Ishikawa (cell line): ENCODE measurements around the gene RPL10A.

ENCODE experiments used
- CEBPB ChIP-seq: IDR thresholded peaks from 2 replicates; pipeline ENCODE4 v1.6.1; 2012
- CREB1 ChIP-seq: IDR thresholded peaks from 2 replicates; pipeline ENCODE4 v1.6.1; 2012; ENCODE audit warnings: low read depth
- EGR1 ChIP-seq: IDR thresholded peaks from 2 replicates; pipeline ENCODE4 v1.6.1; 2012
- EP300 ChIP-seq: IDR thresholded peaks from 2 replicates; pipeline ENCODE4 v1.6.1; 2012; ENCODE audit warnings: borderline replicate concordance
- FOXM1 ChIP-seq: IDR thresholded peaks from 2 replicates; pipeline ENCODE4 v1.6.1; 2012; ENCODE audit warnings: low read depth, borderline replicate concordance
- MAX ChIP-seq: IDR thresholded peaks from 2 replicates; pipeline ENCODE4 v1.6.1; 2012
- NFIC ChIP-seq: IDR thresholded peaks from 2 replicates; pipeline ENCODE4 v1.6.1; 2012
- RAD21 ChIP-seq: IDR thresholded peaks from 2 replicates; pipeline ENCODE4 v1.6.1; 2012; ENCODE audit warnings: low read depth
- TAF1 ChIP-seq: IDR thresholded peaks from 2 replicates; pipeline ENCODE4 v1.6.1; 2012; ENCODE audit warnings: low read depth, mild to moderate bottlenecking
- TCF12 ChIP-seq: IDR thresholded peaks from 2 replicates; pipeline ENCODE4 v1.6.1; 2012; ENCODE audit warnings: low read depth
- TEAD4 ChIP-seq: IDR thresholded peaks from 2 replicates; pipeline ENCODE4 v1.6.1; 2012
- USF1 ChIP-seq: IDR thresholded peaks from 2 replicates; pipeline ENCODE4 v1.6.1; 2012
- YY1 ChIP-seq: IDR thresholded peaks from 2 replicates; pipeline ENCODE4 v1.6.1; 2012; ENCODE audit warnings: low read depth
- ZBTB7A ChIP-seq: IDR thresholded peaks from 2 replicates; pipeline ENCODE4 v1.6.1; 2012; ENCODE audit warnings: low read depth
- TF ChIP-seq, protein P1 (sequence below): IDR thresholded peaks from 2 replicates; pipeline ENCODE4 v1.6.1; 2012; ENCODE audit warnings: low read depth, mild to moderate bottlenecking

Gene RPL10A

DNA sequence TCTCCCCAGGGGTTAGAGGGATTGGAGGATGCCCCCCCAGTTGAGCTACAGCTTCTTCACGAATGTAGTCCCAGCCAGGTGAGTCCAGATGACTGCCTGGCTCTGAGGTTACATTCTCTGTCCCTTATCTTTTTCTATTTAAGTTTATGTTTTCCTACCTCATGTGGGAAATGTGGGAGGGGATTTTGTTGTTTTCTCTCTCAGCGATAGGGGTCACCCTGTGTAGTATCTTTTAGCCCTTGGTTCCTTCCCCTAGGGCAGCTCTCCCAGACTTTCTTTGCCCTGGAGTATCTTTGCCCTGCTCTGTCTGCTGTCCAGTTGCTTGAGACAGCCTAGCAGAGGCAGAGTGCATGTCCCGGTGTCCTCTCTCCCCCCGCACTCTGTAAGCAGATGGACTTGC is 10.3 kb upstream of the RPL10A start:
- TF ChIP-seq FOXM1 = no peak
- TF ChIP-seq TCF12 = no peak
- no peak for TF ChIP-seq RAD21
- TF ChIP-seq EP300 = no peak
- no peak for TF ChIP-seq CEBPB
- TF ChIP-seq USF1 = no peak
- no peak for TF ChIP-seq MAX
- no peak for TF ChIP-seq ZBTB7A

DNA sequence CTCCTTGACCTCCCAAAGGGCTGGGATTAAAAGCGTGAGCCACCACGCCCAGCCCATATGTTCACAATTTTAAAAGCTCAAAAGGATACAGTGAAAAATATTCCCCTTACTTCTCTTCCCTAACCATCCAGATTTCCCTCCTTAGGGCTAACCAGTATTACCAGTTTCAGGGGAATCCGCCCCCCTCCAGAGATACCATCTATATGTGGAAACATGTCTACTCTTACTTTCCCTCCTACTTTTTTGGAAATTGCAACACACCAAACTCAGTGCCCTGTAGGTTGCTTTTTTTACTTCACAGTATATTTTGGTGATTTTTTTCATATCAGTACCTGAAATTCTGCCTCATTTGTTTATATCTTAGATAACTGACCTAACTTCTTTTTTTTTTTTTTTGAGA is 6.9 kb upstream of the RPL10A start:
- TF ChIP-seq TCF12 = no peak
- TF ChIP-seq CEBPB = 0 out of 2 replicates have a peak, but pooled peaks have one; percentile 35

- TF ChIP-seq MAX = no peak
Observed at GRCh38 chr6:35463292-35463691, 4.9 kb upstream of the RPL10A start.

DNA sequence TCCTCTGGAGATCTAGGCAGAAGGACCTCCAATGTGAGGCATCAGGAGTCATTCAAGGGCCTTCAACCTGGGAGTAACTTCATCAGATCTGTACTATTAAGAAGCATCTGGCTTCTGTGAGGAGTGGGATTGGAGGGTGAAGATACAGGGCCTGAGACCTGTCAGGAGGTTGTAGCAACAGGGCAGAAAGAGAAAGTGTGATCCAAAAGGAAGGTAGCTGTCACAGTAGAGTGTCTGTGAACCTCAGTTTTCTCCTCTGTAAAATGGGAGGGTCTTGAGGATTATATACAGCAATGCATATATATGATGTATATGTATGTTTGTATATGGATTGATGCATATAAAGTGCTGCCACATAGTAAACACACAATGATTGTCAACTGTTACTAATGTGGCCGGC is 2.6 kb upstream of the RPL10A start:
- TF ChIP-seq USF1 (no peak), EP300 (no peak), NFIC (no peak), FOXM1 (no peak), YY1 (no peak), RAD21 (no peak), ZBTB7A (no peak), TEAD4 (no peak), TCF12 (no peak), TAF1 (no peak), CREB1 (no peak)
- TF ChIP-seq, protein P1, sequence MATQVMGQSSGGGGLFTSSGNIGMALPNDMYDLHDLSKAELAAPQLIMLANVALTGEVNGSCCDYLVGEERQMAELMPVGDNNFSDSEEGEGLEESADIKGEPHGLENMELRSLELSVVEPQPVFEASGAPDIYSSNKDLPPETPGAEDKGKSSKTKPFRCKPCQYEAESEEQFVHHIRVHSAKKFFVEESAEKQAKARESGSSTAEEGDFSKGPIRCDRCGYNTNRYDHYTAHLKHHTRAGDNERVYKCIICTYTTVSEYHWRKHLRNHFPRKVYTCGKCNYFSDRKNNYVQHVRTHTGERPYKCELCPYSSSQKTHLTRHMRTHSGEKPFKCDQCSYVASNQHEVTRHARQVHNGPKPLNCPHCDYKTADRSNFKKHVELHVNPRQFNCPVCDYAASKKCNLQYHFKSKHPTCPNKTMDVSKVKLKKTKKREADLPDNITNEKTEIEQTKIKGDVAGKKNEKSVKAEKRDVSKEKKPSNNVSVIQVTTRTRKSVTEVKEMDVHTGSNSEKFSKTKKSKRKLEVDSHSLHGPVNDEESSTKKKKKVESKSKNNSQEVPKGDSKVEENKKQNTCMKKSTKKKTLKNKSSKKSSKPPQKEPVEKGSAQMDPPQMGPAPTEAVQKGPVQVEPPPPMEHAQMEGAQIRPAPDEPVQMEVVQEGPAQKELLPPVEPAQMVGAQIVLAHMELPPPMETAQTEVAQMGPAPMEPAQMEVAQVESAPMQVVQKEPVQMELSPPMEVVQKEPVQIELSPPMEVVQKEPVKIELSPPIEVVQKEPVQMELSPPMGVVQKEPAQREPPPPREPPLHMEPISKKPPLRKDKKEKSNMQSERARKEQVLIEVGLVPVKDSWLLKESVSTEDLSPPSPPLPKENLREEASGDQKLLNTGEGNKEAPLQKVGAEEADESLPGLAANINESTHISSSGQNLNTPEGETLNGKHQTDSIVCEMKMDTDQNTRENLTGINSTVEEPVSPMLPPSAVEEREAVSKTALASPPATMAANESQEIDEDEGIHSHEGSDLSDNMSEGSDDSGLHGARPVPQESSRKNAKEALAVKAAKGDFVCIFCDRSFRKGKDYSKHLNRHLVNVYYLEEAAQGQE = no peak

DNA sequence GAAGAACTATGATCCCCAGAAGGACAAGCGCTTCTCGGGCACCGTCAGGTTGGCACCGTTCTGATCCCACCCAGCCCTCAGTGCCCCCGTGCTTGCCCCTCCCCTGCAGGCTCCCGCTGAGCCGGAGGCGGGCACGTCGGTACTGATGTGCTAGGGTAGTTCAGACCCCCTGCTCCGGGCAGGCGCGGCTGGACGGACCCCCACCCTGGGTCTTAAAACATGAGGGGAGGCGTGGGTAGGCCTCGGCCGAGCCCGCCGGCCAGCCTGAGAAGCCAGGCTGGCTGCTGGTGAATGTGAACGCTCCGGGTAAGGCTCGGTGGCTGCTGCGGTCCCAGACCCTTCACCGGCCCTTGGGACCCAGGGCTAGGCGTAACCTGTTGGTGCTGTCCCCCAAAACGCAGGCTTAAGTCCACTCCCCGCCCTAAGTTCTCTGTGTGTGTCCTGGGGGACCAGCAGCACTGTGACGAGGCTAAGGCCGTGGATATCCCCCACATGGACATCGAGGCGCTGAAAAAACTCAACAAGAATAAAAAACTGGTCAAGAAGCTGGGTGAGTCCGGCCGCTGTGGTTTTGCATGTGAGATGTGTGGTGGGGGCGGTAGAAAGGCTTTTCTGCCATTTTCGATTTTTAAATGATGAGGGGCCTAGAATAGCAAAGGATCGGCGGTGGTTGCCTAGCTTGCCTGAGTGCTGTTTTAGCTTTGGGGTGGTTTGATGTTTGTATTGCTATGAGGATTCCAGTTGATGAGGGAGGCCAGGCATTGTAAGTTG is 964 bp downstream of the RPL10A start:
- TF ChIP-seq ZBTB7A = peak; percentile 59; the same call in 1 of the 2 replicates
- no peak for TF ChIP-seq EP300
- TF ChIP-seq TCF12 = 0 out of 2 replicates have a peak, but pooled peaks have one; percentile 16

GRCh38 chr6:35469751-35470662 is 1.8 kb downstream of the RPL10A start:
- peak; percentile 70 for TF ChIP-seq NFIC
- peak; percentile 41; the same call in 1 of the 2 replicates for TF ChIP-seq USF1
- TF ChIP-seq YY1 = no peak

DNA sequence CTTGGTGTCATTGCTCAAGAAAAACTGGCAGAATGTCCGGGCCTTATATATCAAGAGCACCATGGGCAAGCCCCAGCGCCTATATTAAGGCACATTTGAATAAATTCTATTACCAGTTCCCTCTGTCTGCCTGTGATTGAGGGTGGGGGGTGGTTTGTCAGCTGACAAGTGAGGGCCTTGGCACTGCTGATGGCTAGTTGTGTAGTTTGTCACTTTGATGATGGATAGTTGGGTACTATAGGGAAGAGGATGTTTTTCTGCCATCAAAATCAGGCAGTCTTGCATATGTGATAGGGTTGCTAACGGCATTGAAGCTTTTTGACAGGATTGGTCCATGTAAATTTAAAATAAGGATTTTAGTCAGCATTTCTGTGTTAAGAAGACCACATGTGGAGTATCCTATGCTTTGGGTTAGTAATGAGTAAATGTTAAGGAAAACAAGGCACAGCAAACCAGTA is 2.5 kb downstream of the RPL10A start:
- TF ChIP-seq CREB1 (no peak), CEBPB (no peak), YY1 (no peak), ZBTB7A (no peak)

- TF ChIP-seq TCF12 (no peak), CEBPB (no peak), RAD21 (no peak), NFIC (no peak), MAX (no peak), TEAD4 (no peak), TAF1 (no peak), EGR1 (no peak), ZBTB7A (no peak), FOXM1 (no peak), CREB1 (no peak), YY1 (no peak), USF1 (no peak)
- TF ChIP-seq, protein P1 = no peak
Observed at GRCh38 chr6:35471836-35472345, 3.7 kb downstream of the RPL10A start.
